HEK293T (cell line): ENCODE results near the gene CAPSL.

Experiments
- CTCF ChIA-PET: fragments of 350-600 bp; formaldehyde crosslinking; extraction: SDS; loops from one replicate; lab custom pipeline; 2021; ENCODE audit warnings: antibody characterized with exemption, inconsistent platforms; lab: Yijun Ruan, JAX
- POLR2A ChIA-PET: fragments of 350-600 bp; formaldehyde crosslinking; extraction: SDS; loops from one replicate; lab custom pipeline; 2020; ENCODE audit warnings: antibody characterized with exemption, inconsistent platforms; lab: Yijun Ruan, JAX
- DNase-seq: peaks from one replicate; pipeline ENCODE4 v3.0.0; 2012; ENCODE audit warnings: mixed read lengths; ENCODE audit errors: extremely low spot score
- ARNT ChIP-seq: fragments of 450-650 bp; IDR thresholded peaks from 2 replicates; pipeline ENCODE4 v1.6.1; 2017; ENCODE audit warnings: mild to moderate bottlenecking
- BHLHE40 ChIP-seq: fragments of 450-650 bp; IDR thresholded peaks from 2 replicates; pipeline ENCODE4 v1.6.1; 2016; ENCODE audit warnings: mild to moderate bottlenecking, moderate library complexity, borderline replicate concordance
- CTBP1 ChIP-seq: fragments of 450-650 bp; IDR thresholded peaks from 2 replicates; pipeline ENCODE4 v1.6.1; 2016; ENCODE audit warnings: borderline replicate concordance
- ELF4 ChIP-seq: fragments of 450-650 bp; IDR thresholded peaks from 2 replicates; pipeline ENCODE4 v1.6.1; 2017; ENCODE audit warnings: antibody characterized with exemption
- FOXA1 ChIP-seq: fragments of 450-650 bp; IDR thresholded peaks from 2 replicates; pipeline ENCODE4 v1.6.1; 2016; ENCODE audit warnings: mild to moderate bottlenecking
- FOXK2 ChIP-seq: fragments of 450-650 bp; IDR thresholded peaks from 2 replicates; pipeline ENCODE4 v1.6.1; 2016; ENCODE audit warnings: mild to moderate bottlenecking
- FOXM1 ChIP-seq: fragments of 450-650 bp; IDR thresholded peaks from 2 replicates; pipeline ENCODE4 v1.6.1; 2017; ENCODE audit warnings: mild to moderate bottlenecking, borderline replicate concordance
- HDGF ChIP-seq: fragments of 450-650 bp; IDR thresholded peaks from 2 replicates; pipeline ENCODE4 v1.6.1; 2017; ENCODE audit warnings: antibody characterized with exemption, borderline replicate concordance
- L3MBTL2 ChIP-seq: fragments of 450-650 bp; conservative IDR thresholded peaks from 2 replicates; pipeline ENCODE4 v1.6.1; 2016; ENCODE audit warnings: mild to moderate bottlenecking
- LEF1 ChIP-seq: fragments of 450-650 bp; IDR thresholded peaks from 2 replicates; pipeline ENCODE4 v1.6.1; 2017; ENCODE audit warnings: mild to moderate bottlenecking, borderline replicate concordance
- NFRKB ChIP-seq: fragments of 450-650 bp; IDR thresholded peaks from 2 replicates; pipeline ENCODE4 v1.6.1; 2016; ENCODE audit warnings: mild to moderate bottlenecking, moderate library complexity
- SP1 ChIP-seq: fragments of 450-650 bp; IDR thresholded peaks from 2 replicates; pipeline ENCODE4 v1.6.1; 2017
- SUZ12 ChIP-seq: fragments of 450-650 bp; IDR thresholded peaks from 2 replicates; pipeline ENCODE4 v1.6.1; 2016; ENCODE audit warnings: mild to moderate bottlenecking
- TARDBP ChIP-seq: fragments of 450-650 bp; IDR thresholded peaks from 2 replicates; pipeline ENCODE4 v1.6.1; 2016
- ZNF384 ChIP-seq: fragments of 450-650 bp; IDR thresholded peaks from 2 replicates; pipeline ENCODE4 v1.6.1; 2016
- TF ChIP-seq, protein P1 (sequence below): fragments of 450-650 bp; IDR thresholded peaks from 2 replicates; pipeline ENCODE4 v1.6.1; 2016

The CAPSL gene

DNA sequence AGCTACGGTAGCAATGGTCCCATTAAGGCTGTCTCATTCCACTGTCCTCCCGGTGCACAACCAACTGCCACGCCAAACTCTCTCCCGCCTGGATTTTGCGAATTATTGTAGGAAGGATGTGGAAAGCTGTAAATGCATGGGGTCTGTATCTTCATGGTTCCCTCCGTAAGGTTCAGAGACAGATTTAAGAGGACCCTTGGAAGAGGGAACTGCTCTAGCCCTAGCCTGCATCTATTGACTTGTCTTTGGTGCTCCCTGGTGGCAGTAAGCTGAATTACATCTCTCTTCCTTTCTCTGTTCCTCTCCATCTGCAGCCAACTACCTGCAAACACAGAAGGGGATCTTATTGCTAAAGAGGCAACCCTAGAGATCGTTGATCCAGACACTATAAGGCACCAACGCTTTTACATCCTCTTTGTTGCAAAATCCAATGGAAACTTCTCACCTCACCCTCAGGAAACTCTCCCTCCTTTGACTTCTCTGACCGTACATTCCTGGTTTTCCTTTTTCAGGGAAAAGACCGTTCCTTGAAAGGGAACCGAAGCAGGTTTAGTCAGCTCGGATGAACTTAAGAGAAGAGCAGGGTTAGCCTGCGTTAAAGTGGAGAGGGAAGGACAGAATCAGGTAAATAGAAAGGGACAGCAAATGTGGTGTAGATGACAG, 11.9 kb downstream of the CAPSL start:
- no peak for TF ChIP-seq ARNT
- no peak for TF ChIP-seq NFRKB
- no peak for TF ChIP-seq SP1
- no peak for TF ChIP-seq ELF4
- no peak for TF ChIP-seq FOXM1
- TF ChIP-seq CTBP1 = no peak
- TF ChIP-seq, protein P1, sequence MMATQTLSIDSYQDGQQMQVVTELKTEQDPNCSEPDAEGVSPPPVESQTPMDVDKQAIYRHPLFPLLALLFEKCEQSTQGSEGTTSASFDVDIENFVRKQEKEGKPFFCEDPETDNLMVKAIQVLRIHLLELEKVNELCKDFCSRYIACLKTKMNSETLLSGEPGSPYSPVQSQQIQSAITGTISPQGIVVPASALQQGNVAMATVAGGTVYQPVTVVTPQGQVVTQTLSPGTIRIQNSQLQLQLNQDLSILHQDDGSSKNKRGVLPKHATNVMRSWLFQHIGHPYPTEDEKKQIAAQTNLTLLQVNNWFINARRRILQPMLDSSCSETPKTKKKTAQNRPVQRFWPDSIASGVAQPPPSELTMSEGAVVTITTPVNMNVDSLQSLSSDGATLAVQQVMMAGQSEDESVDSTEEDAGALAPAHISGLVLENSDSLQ = no peak
- no peak for TF ChIP-seq FOXK2
- no peak for TF ChIP-seq L3MBTL2
- no peak for TF ChIP-seq LEF1
- TF ChIP-seq FOXA1 = no peak
- no peak for TF ChIP-seq BHLHE40
- TF ChIP-seq ZNF384 = no peak
- no peak for TF ChIP-seq SUZ12
- TF ChIP-seq HDGF = no peak
- peak; percentile 71 for DNase-seq
- CTCF ChIA-PET = interaction anchor here (0.5 to 2.1 kb wide), 7 partner anchors 46 to 491 kb away, joined by 3 to 13 read pairs (median 3); no protein-coding TSS in a partner anchor
- POLR2A ChIA-PET = no interaction called here

DNA sequence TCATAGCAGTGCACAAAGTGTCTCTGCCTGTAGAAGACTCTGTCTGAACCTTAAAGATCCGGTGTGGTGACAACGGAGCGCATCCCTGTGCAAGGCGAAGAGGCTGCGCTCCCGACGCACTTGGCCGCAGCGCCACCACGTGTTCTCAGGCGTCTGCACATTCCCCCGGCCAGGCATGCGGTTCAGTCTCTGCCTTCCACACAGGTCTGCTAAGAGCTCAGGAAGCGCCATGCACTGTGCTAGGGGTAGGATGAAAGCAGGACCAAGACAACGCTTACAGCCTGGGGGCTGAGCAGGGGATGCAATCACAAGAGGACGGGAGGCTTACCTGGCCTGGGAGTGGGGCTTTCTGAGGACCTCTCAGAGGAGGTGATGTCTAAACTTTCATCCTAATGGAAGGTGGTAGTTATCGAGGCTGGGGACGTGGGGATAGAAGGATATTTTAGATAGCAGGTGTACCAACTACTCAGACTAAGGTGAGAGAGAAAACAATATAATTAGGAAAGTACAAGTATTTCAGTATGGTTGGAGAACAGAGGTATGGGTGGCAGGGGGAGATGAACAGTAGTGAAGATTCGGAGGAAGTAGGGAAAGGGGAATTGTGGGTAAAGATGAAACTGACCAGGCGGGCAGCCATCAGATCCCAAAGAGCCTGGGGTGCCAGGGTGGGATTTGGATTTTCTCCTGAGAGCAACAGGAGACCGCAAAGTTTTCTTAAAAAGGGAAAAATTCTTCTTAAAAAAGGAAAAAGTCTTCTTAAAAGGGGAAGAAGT, 13.3 kb downstream of the CAPSL start:
- CTCF ChIA-PET = interaction anchor here (0.5 to 1.5 kb wide), 11 partner anchors 9 to 834 kb away, joined by 3 to 5 read pairs (median 3); no protein-coding TSS in a partner anchor
- POLR2A ChIA-PET = no interaction called here
- TF ChIP-seq FOXM1 = no peak
- TF ChIP-seq L3MBTL2 = peak; percentile 64; the same call in 1 of the 2 replicates
- TF ChIP-seq ELF4 = no peak
- peak; percentile 61 for DNase-seq

DNA sequence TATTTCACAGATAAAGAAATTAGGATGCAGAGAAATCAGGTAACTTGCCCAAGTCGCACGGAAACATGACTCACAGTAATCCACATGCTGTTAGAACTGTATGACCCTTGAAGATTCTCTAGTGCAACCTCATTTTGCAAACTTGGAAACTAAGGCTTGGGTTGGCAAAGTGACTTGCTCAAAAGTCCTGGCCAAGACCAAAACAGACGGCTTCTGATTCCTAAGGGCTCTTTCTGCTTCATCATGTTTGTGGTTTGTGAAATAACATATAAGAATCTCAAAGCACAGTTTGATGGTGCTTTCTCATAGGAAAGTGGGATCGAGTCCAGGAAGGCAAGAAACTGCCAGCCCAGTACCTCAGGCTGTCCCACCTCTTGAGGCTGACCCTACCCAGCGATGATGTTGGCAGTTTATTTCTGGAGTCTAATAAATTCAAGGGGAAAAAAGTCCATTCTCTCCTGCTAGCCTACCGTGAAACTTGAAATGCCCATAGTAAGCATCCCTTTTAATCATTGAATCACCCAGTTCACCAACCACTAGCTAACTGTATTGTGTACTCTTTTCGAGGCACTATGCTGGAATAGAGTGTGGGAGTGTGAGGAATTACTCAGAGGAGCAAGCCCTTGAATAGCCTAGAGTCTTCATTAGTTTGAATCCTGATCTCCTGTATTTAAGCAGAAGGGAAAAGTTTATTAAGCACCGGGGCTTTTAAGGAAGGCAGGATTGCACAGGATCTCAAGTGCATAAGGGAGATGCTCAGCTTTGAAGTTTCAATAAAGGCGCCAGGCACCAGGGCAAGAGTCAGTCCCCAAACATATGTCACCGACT, 14.1 kb downstream of the CAPSL start:
- ChIA-PET CTCF (interaction anchor here (1.1 to 1.5 kb wide), 7 partner anchors 66 to 834 kb away, joined by 3 to 4 read pairs (median 3); no protein-coding TSS in a partner anchor), POLR2A (no interaction called here)
- DNase-seq = no peak
- TF ChIP-seq FOXA1 (no peak), BHLHE40 (no peak), HDGF (no peak), SP1 (no peak), ARNT (no peak), FOXM1 (no peak), LEF1 (no peak), TARDBP (no peak), FOXK2 (no peak), SUZ12 (no peak), ELF4 (no peak), NFRKB (no peak), L3MBTL2 (no peak), CTBP1 (no peak), ZNF384 (no peak)
- TF ChIP-seq, protein P1 = no peak

DNA sequence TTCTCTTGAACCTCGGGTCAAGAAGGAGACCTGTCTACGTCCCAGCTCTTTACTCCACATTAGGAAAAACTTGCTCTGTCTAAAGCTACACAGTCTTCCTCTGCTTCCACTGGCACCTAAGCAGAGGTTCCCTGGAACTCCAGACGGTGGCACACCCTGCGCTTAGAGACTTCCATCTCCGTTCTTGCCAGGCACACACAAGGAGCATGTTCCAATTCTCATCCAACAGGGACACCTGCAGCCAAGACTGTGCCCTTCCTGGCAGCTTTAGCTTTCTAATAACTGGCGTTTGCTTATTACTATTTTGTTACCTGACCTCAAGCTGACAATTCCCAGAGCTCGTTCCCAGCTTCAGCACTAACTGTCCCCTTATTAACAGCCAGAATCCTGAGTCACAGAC, 16.0 kb downstream of the CAPSL start:
- no peak for TF ChIP-seq NFRKB
- no peak for TF ChIP-seq L3MBTL2
- no peak for TF ChIP-seq FOXA1
- TF ChIP-seq SUZ12 = no peak
- no peak for TF ChIP-seq TARDBP
- no peak for TF ChIP-seq SP1
- no peak for TF ChIP-seq ZNF384
- TF ChIP-seq BHLHE40 = no peak
- TF ChIP-seq, protein P1 = no peak
- TF ChIP-seq HDGF = no peak
- no peak for TF ChIP-seq ARNT
- TF ChIP-seq ELF4 = no peak
- no peak for TF ChIP-seq CTBP1
- TF ChIP-seq FOXM1 = no peak
- TF ChIP-seq LEF1 = no peak
- POLR2A ChIA-PET = no interaction called here
- CTCF ChIA-PET = no interaction called here
- no peak for DNase-seq

DNA sequence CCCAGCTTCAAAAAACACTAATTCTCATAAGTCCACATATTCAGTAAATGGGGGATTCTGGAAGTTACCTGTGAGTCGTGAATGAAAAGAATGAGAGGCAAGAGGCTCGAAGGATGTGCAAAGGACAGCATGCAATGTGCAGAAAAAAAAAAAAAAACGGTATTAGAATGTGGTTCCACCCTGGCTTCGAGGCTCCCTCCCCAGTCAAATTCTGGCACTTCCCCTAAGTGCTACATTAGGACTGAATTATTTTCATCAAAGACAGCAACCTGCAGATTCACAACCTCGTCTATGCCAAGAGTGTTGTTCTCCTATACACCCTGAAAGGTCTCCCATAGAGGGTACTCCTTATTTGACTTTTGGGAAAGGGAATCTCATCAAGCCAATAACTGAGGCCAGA, 16.5 kb downstream of the CAPSL start:
- TF ChIP-seq TARDBP (no peak), FOXK2 (no peak), ZNF384 (no peak)
- DNase-seq = no peak
- ChIA-PET CTCF (no interaction called here), POLR2A (no interaction called here)
